Measurements from ENCODE around the gene RAB15.

GRCh38 chr14:64990296-64990695 lies 18.2 kb upstream of the RAB15 start:
- TF ChIP-seq CTCF (IDR thresholded peaks at IDR 0.05; ENCODE audit: insufficient read depth, low read depth, low read length) (no peak), EZH2 (IDR thresholded peaks at IDR 0.05; ENCODE audit: insufficient read depth, low read length) (no peak)

All from astrocyte (in vitro differentiated cells and primary cell).